B cell (primary cell): ENCODE data around the gene RDH11. TPM values are rescaled to one million over a fixed set of nuclear protein-coding genes. Genes with fewer than 3 reads are reported as not detected.

Experiments used
- ATAC-seq: fragments of 200-7000 bp; cut with Tn5 transposase; one replicate; pipeline ENCODE4 v1.10.0; 2021; ENCODE audit warnings: low read depth, mild to moderate bottlenecking, moderate number of reproducible peaks, moderate library complexity
- CTCF ChIA-PET: fragments of 350-600 bp; sonication (Branson Sonifier 250); formaldehyde crosslinking; loops from one replicate; lab custom pipeline; 2021; ENCODE audit warnings: antibody characterized with exemption, inconsistent platforms; lab: Charles Lee
- POLR2A ChIA-PET: fragments of 350-600 bp; sonication (Branson Sonifier 250); formaldehyde crosslinking; loops from one replicate; lab custom pipeline; 2021; ENCODE audit warnings: antibody characterized with exemption; lab: Charles Lee
- DNase-seq: peaks from one replicate; pipeline ENCODE4 v3.0.0; 2013
- H2AFZ ChIP-seq: 2 replicates; pipeline ENCODE4 v1.6.1; 2012; ENCODE audit warnings: mild to moderate bottlenecking, low read depth, low read length; ENCODE audit not compliant: insufficient read depth, poor library complexity, severe bottlenecking
- H3K27ac ChIP-seq, 2 donors: 1 replicate in 1 of 2; 2 replicates in 1 of 2; pipeline ENCODE4 v1.5.1; 2012 to 2013; ENCODE audit warnings: low read length in 2 of 2, mild to moderate bottlenecking in 2 of 2, moderate library complexity in 1 of 2
- H3K27me3 ChIP-seq, 4 experiments: fragments of 200-600 bp in 1 of 4; sonication (generic) in 1 of 4; replicated peaks in 1 of 4; 1 replicate in 2 of 4; 2 replicates in 2 of 4; pipeline versions ENCODE4 v1.6.1 to v1.7.0; 2013 to 2016; ENCODE audit warnings: low read length in 3 of 4, mild to moderate bottlenecking in 2 of 4, mixed read lengths in 1 of 4, moderate library complexity in 1 of 4; ENCODE audit not compliant: insufficient read depth in 4 of 4, control insufficient read depth in 3 of 4; ENCODE audit errors: control extremely low read depth in 1 of 4
- H3K36me3 ChIP-seq, 2 experiments: replicated peaks in 1 of 2; 1 replicate in 1 of 2; 2 replicates in 1 of 2; pipeline versions ENCODE4 v1.6.1 to v1.7.1; 2013; ENCODE audit warnings: low read length in 1 of 2; ENCODE audit not compliant: insufficient read depth in 2 of 2, control insufficient read depth in 1 of 2; ENCODE audit errors: control extremely low read depth in 1 of 2, extremely low read depth in 1 of 2
- H3K4me1 ChIP-seq, 2 donors: fragments of 200-600 bp in 1 of 2; sonication (generic) in 1 of 2; 1 replicate in 1 of 2; 2 replicates in 1 of 2; pipeline versions ENCODE4 v1.5.1 to v1.6.1; 2013 to 2017; ENCODE audit warnings: low read length in 2 of 2; ENCODE audit not compliant: control insufficient read depth in 2 of 2, insufficient read depth in 2 of 2
- H3K4me2 ChIP-seq: replicated peaks from 2 replicates; pipeline ENCODE3; 2012; ENCODE audit warnings: mild to moderate bottlenecking, low read depth, low read length; ENCODE audit not compliant: poor library complexity, severe bottlenecking
- H3K4me3 ChIP-seq, 5 experiments: fragments of 200-600 bp in 1 of 5; sonication (generic) in 1 of 5; 1 replicate in 3 of 5; 2 replicates in 2 of 5; pipeline versions ENCODE4 v1.5.1 to v1.7.0; 2011 to 2016; ENCODE audit warnings: low read length in 4 of 5, mild to moderate bottlenecking in 4 of 5, low read depth in 2 of 5, control low read depth in 1 of 5, moderate library complexity in 1 of 5; ENCODE audit not compliant: insufficient read depth in 1 of 5; ENCODE audit errors: control extremely low read depth in 1 of 5, extremely low read depth in 1 of 5
- H3K79me2 ChIP-seq: fragments of 200-600 bp; sonication (generic); one replicate; pipeline ENCODE4 v1.6.0; 2016; ENCODE audit warnings: low read length; ENCODE audit not compliant: control insufficient read depth, insufficient read depth
- H3K9ac ChIP-seq: fragments of 200-600 bp; sonication (generic); 2 replicates; pipeline ENCODE4 v1.6.1; 2017; ENCODE audit warnings: mild to moderate bottlenecking, low read length, moderate library complexity
- H3K9me3 ChIP-seq, 3 donors: one replicate each; pipeline versions ENCODE4 v1.6.1 to v1.7.1; 2013; ENCODE audit warnings: low read length in 2 of 3; ENCODE audit not compliant: control insufficient read depth in 2 of 3, insufficient read depth in 1 of 3; ENCODE audit errors: control extremely low read depth in 1 of 3
- H4K20me1 ChIP-seq: 2 replicates; pipeline ENCODE4 v1.6.0; 2012; ENCODE audit warnings: mild to moderate bottlenecking, low read length; ENCODE audit not compliant: insufficient read depth, control insufficient read depth, poor library complexity, severe bottlenecking
- H3K27ac Mint-ChIP-seq: one replicate; pipeline ENCODE4 v1.8.0; 2021; ENCODE audit warnings: mixed read lengths
- H3K27me3 Mint-ChIP-seq: one replicate; pipeline ENCODE4 v1.8.0; 2021; ENCODE audit warnings: mixed read lengths
- H3K4me1 Mint-ChIP-seq: one replicate; pipeline ENCODE4 v1.8.0; 2021; ENCODE audit warnings: mixed read lengths
- H3K4me3 Mint-ChIP-seq: one replicate; pipeline ENCODE4 v1.8.0; 2021; ENCODE audit warnings: mixed read lengths
- H3K9me3 Mint-ChIP-seq: one replicate; pipeline ENCODE4 v1.8.0; 2022; ENCODE audit warnings: mixed read lengths; ENCODE audit not compliant: insufficient read depth
- CTCF ChIP-seq: fragments of 200-600 bp; IDR thresholded peaks from one replicate; pipeline ENCODE4 v1.8.0; 2022; ENCODE audit warnings: antibody characterized with exemption, mild to moderate bottlenecking
- EZH2 ChIP-seq: IDR thresholded peaks from 2 replicates; pipeline ENCODE4 v1.6.1; 2012; ENCODE audit warnings: borderline replicate concordance, low read depth, mild to moderate bottlenecking, moderate library complexity, low read length; ENCODE audit not compliant: insufficient read depth, poor library complexity, severe bottlenecking
- WGBS: methylation state at CpG from one replicate; pipeline ENCODE4 v1.1.5; 2013; ENCODE audit warnings: missing lambda C conversion rate; ENCODE audit not compliant: insufficient coverage; 5-methylcytosine and 5-hydroxymethylcytosine counted together
- intact Hi-C: fragments of 100-400 bp; cut with micrococcal nuclease; formaldehyde crosslinking; loops from one replicate; pipeline ENCODE4 v1.10.0; 2022
- polyA plus RNA-seq: library from polyadenylated mRNA; depleted of rRNA; stranded (reverse); fragments of >200 nt; gene quantifications from 2 replicates; pipeline ENCODE4 v1.2.3, GENCODE V29; 2012
- total RNA-seq, 2 donors: library from RNA; stranded (reverse); fragments of 120-200 nt in 1 of 2; gene quantifications; 1 replicate in 1 of 2; 2 replicates in 1 of 2; pipeline versions ENCODE4 v1.2.3 to v1.2.4, GENCODE V29; 2013 to 2022

The RDH11 gene
- total and polyA plus RNA-seq, 2 donors (not counting 1 experiment from before 2014, with no cell fraction given): 32.8 to 35.2 TPM

- no peak for ATAC-seq
Measured at GRCh38 chr14:67728258-67728657, 32.7 kb upstream of the RDH11 start.

GRCh38 chr14:67727361-67727760 is 31.8 kb upstream of the RDH11 start:
- 92% methylated on average over 4 of the region's 7 CpGs for WGBS
- ChIA-PET POLR2A (no interaction called here), CTCF (interaction anchor here (1.4 kb wide), 1 partner anchor 15 kb away, joined by 4 read pairs; no protein-coding TSS in a partner anchor)
- H3K4me3 Mint-ChIP-seq: no peak overlapping the region
- H3K27ac Mint-ChIP-seq: no peak overlapping the region
- no peaks in the 10 kb centered on the region for H3K36me3 ChIP-seq
- no peak overlapping the region for H3K4me3 ChIP-seq
- no peaks in the 10 kb centered on the region for H3K9me3 Mint-ChIP-seq
- H2AFZ ChIP-seq: no peak overlapping the region
- TF ChIP-seq CTCF (no peak), EZH2 (no peak)
- ATAC-seq (no peak), DNase-seq (no peak)
- H3K9me3 ChIP-seq: peaks cover 0 to 9% (median 5%) of the 10 kb centered on the region in 3 donors
- H3K27me3 ChIP-seq: peaks cover 0 to 22% (median 9%) of the 10 kb centered on the region in 4 experiments
- no peaks in the 10 kb centered on the region for H3K79me2 ChIP-seq
- no peaks in the 10 kb centered on the region for H3K4me1 ChIP-seq
- H3K4me2 ChIP-seq: no peak overlapping the region
- peaks cover 3% of the 10 kb centered on the region for H3K4me1 Mint-ChIP-seq
- H3K27me3 Mint-ChIP-seq: peaks cover 29% of the 10 kb centered on the region
- H4K20me1 ChIP-seq: no peaks in the 10 kb centered on the region
- H3K27ac ChIP-seq: no peak overlapping the region
- intact Hi-C loops: no loop called here
- H3K9ac ChIP-seq: no peak overlapping the region

More at GRCh38 chr14:67728258-67728657, 32.7 kb upstream of the RDH11 start:
- intact Hi-C loops: no loop called here
- DNase-seq: no peak
- H2AFZ ChIP-seq: no peak overlapping the region
- H3K4me3 ChIP-seq: no peak overlapping the region
- peaks cover 0 to 18% (median 5%) of the 10 kb centered on the region in 4 experiments for H3K27me3 ChIP-seq
- H3K9me3 ChIP-seq: peaks cover 0 to 7% (median 4%) of the 10 kb centered on the region in 3 donors
- H3K27ac Mint-ChIP-seq: no peak overlapping the region
- H3K9ac ChIP-seq: no peak overlapping the region
- no peaks in the 10 kb centered on the region for H3K9me3 Mint-ChIP-seq
- CTCF ChIA-PET: interaction anchor here (1.4 kb wide), 1 partner anchor 15 kb away, joined by 4 read pairs; no protein-coding TSS in a partner anchor
- H3K4me1 ChIP-seq: no peaks in the 10 kb centered on the region
- H3K4me2 ChIP-seq: no peak overlapping the region
- H3K27ac ChIP-seq: no peak overlapping the region
- POLR2A ChIA-PET: no interaction called here
- no peaks in the 10 kb centered on the region for H3K4me1 Mint-ChIP-seq
- no peak overlapping the region for H3K4me3 Mint-ChIP-seq
- no peaks in the 10 kb centered on the region for H4K20me1 ChIP-seq
- TF ChIP-seq EZH2: no peak
- no peak for TF ChIP-seq CTCF
- H3K36me3 ChIP-seq: no peaks in the 10 kb centered on the region
- H3K79me2 ChIP-seq: no peaks in the 10 kb centered on the region
- H3K27me3 Mint-ChIP-seq: peaks cover 22% of the 10 kb centered on the region
